Esophagus muscularis mucosa (tissue), 4 donors: ENCODE measurements around the gene RAVER2. TPM values are rescaled to one million over a fixed set of nuclear protein-coding genes. Genes with fewer than 3 reads are reported as not detected.
"Not testable (repeated sequence)": the region's sequence is repeated elsewhere in the genome, so short reads cannot be mapped to it uniquely, and the experiment has no call there.

Experiments
- DNase-seq: peaks from one replicate; pipeline ENCODE4 v3.0.0-alpha.2; 2017; ENCODE audit errors: extremely low spot score
- H3K27ac ChIP-seq, 4 donors: fragments of 200-600 bp; sonication (generic); replicated peaks in 1 of 4; 1 replicate in 3 of 4; 2 replicates in 1 of 4; pipeline ENCODE4 v1.5.1; 2016 to 2019; ENCODE audit warnings: mild to moderate bottlenecking in 1 of 4
- H3K27me3 ChIP-seq, 4 donors: fragments of 200-600 bp; sonication (generic); one replicate each; pipeline versions ENCODE4 v1.5.1 to v1.6.0; 2016 to 2019
- H3K36me3 ChIP-seq, 4 donors: fragments of 200-600 bp; sonication (generic); one replicate each; pipeline ENCODE4 v1.5.1; 2016 to 2019
- H3K4me1 ChIP-seq, 4 donors: fragments of 200-600 bp; sonication (generic); one replicate each; pipeline ENCODE4 v1.5.1; 2016 to 2019
- H3K4me3 ChIP-seq, 4 donors: fragments of 200-600 bp; sonication (generic); 1 replicate in 2 of 4; 2 replicates in 2 of 4; pipeline ENCODE4 v1.5.1; 2016 to 2019; ENCODE audit warnings: mild to moderate bottlenecking in 4 of 4, moderate library complexity in 1 of 4
- H3K9me3 ChIP-seq, 4 donors: fragments of 200-600 bp; sonication (generic); 1 replicate in 3 of 4; 2 replicates in 1 of 4; pipeline ENCODE4 v1.5.1; 2016 to 2019
- CTCF ChIP-seq, 3 experiments: fragments of 200-600 bp in 2 of 3; fragments of 450-650 bp in 1 of 3; sonication (generic) in 2 of 3; IDR thresholded peaks; one replicate each; pipeline ENCODE4 v1.5.1; 2017 to 2019; ENCODE audit warnings: antibody characterized with exemption in 3 of 3, mild to moderate bottlenecking in 2 of 3, moderate library complexity in 1 of 3
- EP300 ChIP-seq: sonication (generic); formaldehyde crosslinking; IDR thresholded peaks from one replicate; pipeline ENCODE4 v1.6.1; 2017; ENCODE audit warnings: antibody characterized with exemption
- POLR2A ChIP-seq: fragments of 450-650 bp; IDR thresholded peaks from one replicate; pipeline ENCODE4 v1.6.1; 2017; ENCODE audit warnings: antibody characterized with exemption, moderate library complexity, mild to moderate bottlenecking, low read depth
- POLR2AphosphoS5 ChIP-seq, 2 donors: sonication (generic); formaldehyde crosslinking; IDR thresholded peaks; one replicate each; pipeline ENCODE4 v1.6.1; 2017; ENCODE audit warnings: antibody characterized with exemption in 2 of 2
- WGBS: methylation state at CpG from one replicate; pipeline ENCODE4 v1.1.5; 2018; 5-methylcytosine and 5-hydroxymethylcytosine counted together
- intact Hi-C: fragments of 100-400 bp; cut with DNase I; formaldehyde crosslinking; loops from one replicate; pipeline ENCODE4 v1.15.1; 2023
- total RNA-seq, 4 donors: library from RNA; depleted of rRNA; stranded (reverse); fragments of >200 nt; gene quantifications; one replicate each; pipeline versions ENCODE4 v1.1.0 to v1.2.1, GENCODE V29; 2016

The RAVER2 gene
- total RNA-seq, 4 donors from 2014 or later: 17.9 to 30.2 (median 22.4) TPM

DNA sequence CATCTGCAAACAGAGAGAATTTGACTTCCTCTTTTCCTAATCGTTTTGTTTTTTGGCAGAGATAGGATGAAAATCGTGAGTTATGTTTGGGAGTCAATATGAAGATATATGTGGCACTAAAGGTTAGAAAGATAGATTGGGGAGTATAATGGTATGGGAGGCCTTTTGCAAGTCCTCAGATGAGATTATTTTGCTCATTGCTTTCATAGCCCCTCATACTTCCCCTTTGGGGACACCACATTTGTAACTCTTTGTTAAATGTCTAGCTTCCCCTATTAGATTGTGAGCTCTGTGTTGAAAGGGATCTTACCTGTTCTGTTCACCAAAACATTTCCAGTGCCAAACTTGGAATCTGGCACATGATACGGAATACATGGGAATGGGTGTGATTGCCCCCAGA, 30.2 kb downstream of the RAVER2 start:
- intact Hi-C loops: no loop called here
- TF ChIP-seq CTCF (IDR thresholded peaks at IDR 0.05): no peak
- TF ChIP-seq POLR2A: no peak
- no peak for TF ChIP-seq EP300
- TF ChIP-seq POLR2AphosphoS5 (IDR thresholded peaks at IDR 0.05): no peak
- Histone ChIP-seq H3K36me3 (peaks cover 3 to 8% (median 4%) of the 10 kb centered on the region in 4 donors), H3K9me3 (no peaks in the 10 kb centered on the region), H3K27ac (no peak overlapping the region), H3K27me3 (no peaks in the 10 kb centered on the region), H3K4me1 (no peaks in the 10 kb centered on the region), H3K4me3 (no peak overlapping the region)
- 74% methylated on average over 3 of the region's 3 CpGs for WGBS
- DNase-seq: no peak

DNA sequence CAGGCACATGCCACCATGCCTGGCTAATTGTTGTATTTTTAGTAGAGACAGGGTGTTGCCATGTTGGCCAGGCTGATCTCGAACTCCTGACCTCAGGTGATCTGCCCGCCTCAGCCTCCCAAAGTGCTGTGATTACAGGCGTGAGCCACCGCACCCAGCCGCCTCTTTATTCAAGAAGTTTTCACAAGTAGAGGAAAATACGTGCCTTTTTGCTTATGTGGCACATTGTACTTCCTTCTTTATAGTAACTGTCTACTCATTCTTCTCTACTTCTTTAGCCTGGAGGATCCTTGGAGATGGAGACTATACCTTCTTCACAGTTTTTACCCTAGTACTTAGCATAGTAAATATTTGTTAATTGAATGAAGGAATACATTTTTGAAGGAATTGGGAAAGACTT, 37.2 kb downstream of the RAVER2 start:
- WGBS: 90% methylated on average over 6 of the region's 6 CpGs
- intact Hi-C loops, H3K4me3 ChIP-seq, H3K9me3 ChIP-seq, H3K4me1 ChIP-seq, DNase-seq, H3K27ac ChIP-seq, H3K27me3 ChIP-seq: not testable (repeated sequence)
- peaks cover 0 to 16% (median 5%) of the 10 kb centered on the region in 4 donors for H3K36me3 ChIP-seq

GRCh38 chr1:64782848-64783247, 38.0 kb downstream of the RAVER2 start:
- intact Hi-C loops, H3K27me3 ChIP-seq, H3K27ac ChIP-seq, H3K4me1 ChIP-seq, H3K9me3 ChIP-seq, H3K4me3 ChIP-seq, DNase-seq: not testable (repeated sequence)
- WGBS: 91% methylated on average over 5 of the region's 5 CpGs
- peaks cover 0 to 16% (median 5%) of the 10 kb centered on the region in 4 donors for H3K36me3 ChIP-seq

DNA sequence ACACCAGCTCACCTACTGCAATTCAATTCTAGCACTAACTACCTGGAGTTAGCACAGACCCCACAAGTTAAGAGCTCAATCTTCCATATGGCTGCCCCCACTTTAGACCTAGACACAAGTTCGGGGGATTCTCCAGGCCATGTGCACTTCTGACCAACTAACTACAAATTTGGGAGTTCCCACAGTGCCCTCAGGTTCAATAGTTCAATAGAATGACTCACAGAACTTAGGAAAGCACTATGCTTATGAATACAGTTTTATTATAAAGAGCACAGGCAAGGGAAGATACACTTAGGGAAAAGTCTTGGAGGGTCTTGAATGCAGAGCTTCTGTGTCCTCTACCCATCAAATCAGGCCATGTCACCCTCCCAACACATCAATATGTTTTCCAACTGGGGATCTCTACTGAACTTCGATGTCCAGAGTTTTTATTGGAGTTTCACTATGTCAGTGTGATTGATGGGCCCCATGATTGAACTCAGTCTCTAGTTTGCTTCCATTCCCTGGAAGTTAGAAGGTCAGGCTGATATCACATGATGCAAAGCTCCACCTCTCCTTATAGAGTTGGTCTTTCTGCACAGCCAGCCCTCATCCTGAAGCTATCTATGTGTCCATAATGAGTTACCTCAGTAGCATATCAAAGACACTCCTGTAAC, 46.1 kb downstream of the RAVER2 start:
- Histone ChIP-seq H3K36me3 (peaks cover 0 to 23% (median 11%) of the 10 kb centered on the region in 4 donors), H3K27me3 (no peaks in the 10 kb centered on the region), H3K27ac (no peak overlapping the region), H3K9me3 (peaks cover 0 to 10% (median 4%) of the 10 kb centered on the region in 4 donors), H3K4me1 (no peaks in the 10 kb centered on the region), H3K4me3 (no peak overlapping the region)
- intact Hi-C loops: no loop called here
- no peak for DNase-seq
- no peak for TF ChIP-seq POLR2AphosphoS5 (IDR thresholded peaks at IDR 0.05)
- no peak for TF ChIP-seq EP300
- TF ChIP-seq CTCF (IDR thresholded peaks at IDR 0.05): no peak
- no peak for TF ChIP-seq POLR2A
- 94% methylated on average over 2 of the region's 2 CpGs for WGBS

DNA sequence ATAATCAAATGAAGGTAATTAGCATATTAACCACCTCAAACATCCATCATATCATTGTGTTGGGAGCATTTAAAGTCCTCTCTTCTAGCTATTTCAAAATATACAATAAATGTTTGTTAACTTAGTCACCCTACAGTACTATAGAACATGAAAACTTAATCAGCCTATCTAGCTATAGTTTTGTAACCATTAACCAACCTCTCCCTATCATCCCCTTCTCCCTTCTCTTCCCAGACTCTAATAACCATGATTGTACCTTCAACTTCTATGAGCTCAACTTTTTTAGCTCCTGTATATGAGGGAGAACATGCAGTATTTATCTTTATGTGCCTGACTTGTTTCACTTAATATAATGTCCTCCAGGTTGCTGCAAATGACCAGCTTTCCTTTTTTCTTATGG, 54.0 kb downstream of the RAVER2 start:
- TF ChIP-seq EP300 (no peak), POLR2AphosphoS5 (IDR thresholded peaks at IDR 0.05) (no peak), POLR2A (no peak), CTCF (IDR thresholded peaks at IDR 0.05) (no peak)
- DNase-seq: no peak
- no peaks in the 10 kb centered on the region for H3K36me3 ChIP-seq
- H3K4me3 ChIP-seq: no peak overlapping the region
- intact Hi-C loops: no loop called here
- no peak overlapping the region for H3K27ac ChIP-seq
- no peaks in the 10 kb centered on the region for H3K4me1 ChIP-seq
- H3K27me3 ChIP-seq: no peaks in the 10 kb centered on the region
- H3K9me3 ChIP-seq: no peaks in the 10 kb centered on the region

- Histone ChIP-seq H3K27me3 (no peaks in the 10 kb centered on the region), H3K4me3 (no peak overlapping the region), H3K36me3 (peaks cover 0 to 6% (median 0%) of the 10 kb centered on the region in 4 donors), H3K9me3 (no peaks in the 10 kb centered on the region), H3K4me1 (no peaks in the 10 kb centered on the region), H3K27ac (no peak overlapping the region)
- intact Hi-C loops: no loop called here
- no peak for DNase-seq
- 97% methylated on average over 6 of the region's 6 CpGs for WGBS
- no peak for TF ChIP-seq POLR2A
- TF ChIP-seq EP300: no peak
- TF ChIP-seq CTCF (IDR thresholded peaks at IDR 0.05): no peak
- TF ChIP-seq POLR2AphosphoS5 (IDR thresholded peaks at IDR 0.05): no peak
Measured at GRCh38 chr1:64801851-64802523, 57.1 kb downstream of the RAVER2 start.
